ENCODE results near the gene TSGA10. TPM values are rescaled to one million over a fixed set of nuclear protein-coding genes. Genes with fewer than 3 reads are reported as not detected.
A peak's percentile ranks its signal among the peaks of the same experiment; 100 is the strongest.

TSGA10 gene
- total and polyA plus RNA-seq, 2 donors (not counting 3 experiments of a cell fraction or from before 2014, with no cell fraction given): 0.12 to 2.7 TPM

GRCh38 chr2:98985905-98986666 lies 168.7 kb downstream of the TSGA10 start:
- CTCF ChIA-PET: no interaction called here
- TF ChIP-seq MYC (IDR thresholded peaks at IDR 0.05; ENCODE audit: low read depth, low read length) (no peak), EZH2 (IDR thresholded peaks at IDR 0.05; ENCODE audit: borderline replicate concordance, low read depth, low read length, severe bottlenecking) (no peak), CTCF (IDR thresholded peaks at IDR 0.05; ENCODE audit: extremely low read depth in 1 of 2, insufficient read depth in 1 of 2, low read depth in 1 of 2, low read length in 2 of 2) (no peak), GATA2 (IDR thresholded peaks at IDR 0.05; ENCODE audit: insufficient read depth, insufficient read length, low read depth, low read length) (no peak)
- no TSS peak for BruUV-seq (replicated peaks)
- no peaks in the 10 kb centered on the region for H3K9me1 ChIP-seq (replicated peaks; ENCODE audit: control insufficient read depth, extremely low read depth, insufficient read depth, low read length)
- intact Hi-C loops (cut with micrococcal nuclease): no loop called here
- no peak overlapping the region for H3K4me3 ChIP-seq (replicated peaks in 1 of 3; ENCODE audit: insufficient read depth in 1 of 3, low read depth in 1 of 3, low read length in 3 of 3)
- dilution Hi-C loops (cut with MboI; ENCODE audit: extremely low pct_ligation_motif_present, low sequenced_read_pairs): no loop called here
- no peaks in the 10 kb centered on the region for H3K36me3 ChIP-seq (ENCODE audit: control insufficient read depth in 2 of 2, extremely low read depth in 1 of 2, insufficient read depth in 2 of 2, low read length in 2 of 2)
- no peak for FAIRE-seq
- peaks cover 0 to 8% of the 10 kb centered on the region in 2 experiments for H3K27me3 ChIP-seq (ENCODE audit: control insufficient read depth in 2 of 2, insufficient read depth in 2 of 2, low read length in 2 of 2)
- POLR2A ChIA-PET: no interaction called here
- H3K79me2 ChIP-seq (ENCODE audit: control insufficient read depth, insufficient read depth, low read length): no peaks in the 10 kb centered on the region
- no peaks in the 10 kb centered on the region for H4K20me1 ChIP-seq (replicated peaks; ENCODE audit: control insufficient read depth, extremely low read depth, insufficient read depth, low read length)
- no peaks in the 10 kb centered on the region for H3K4me1 ChIP-seq (ENCODE audit: control insufficient read depth, extremely low read depth, insufficient read depth, low read length)
- H3K4me2 ChIP-seq (ENCODE audit: insufficient read depth, low read length): no peak overlapping the region
- H2AFZ ChIP-seq (ENCODE audit: low read depth, low read length): no peak overlapping the region
- peak; percentile 4 for DNase-seq (ENCODE audit: low read depth, low spot score)
- no peak overlapping the region for H3K27ac ChIP-seq (ENCODE audit: insufficient read depth, low read depth, low read length)
- H3K9me3 ChIP-seq (replicated peaks; ENCODE audit: control insufficient read depth, insufficient read depth, low read length): no peaks in the 10 kb centered on the region
- no peak overlapping the region for H3K9ac ChIP-seq (replicated peaks; ENCODE audit: extremely low read depth, insufficient read depth, low read length)

GRCh38 chr2:98975611-98976010 lies 179.1 kb downstream of the TSGA10 start:
- H3K79me2 ChIP-seq (ENCODE audit: control insufficient read depth, insufficient read depth, low read length): no peaks in the 10 kb centered on the region
- H3K4me1 ChIP-seq (ENCODE audit: control insufficient read depth, extremely low read depth, insufficient read depth, low read length): no peaks in the 10 kb centered on the region
- no peaks in the 10 kb centered on the region for H4K20me1 ChIP-seq (replicated peaks; ENCODE audit: control insufficient read depth, extremely low read depth, insufficient read depth, low read length)
- no peak overlapping the region for H3K4me3 ChIP-seq (replicated peaks in 1 of 3; ENCODE audit: insufficient read depth in 1 of 3, low read depth in 1 of 3, low read length in 3 of 3)
- H3K27ac ChIP-seq (ENCODE audit: insufficient read depth, low read depth, low read length): no peak overlapping the region
- intact Hi-C loops (cut with micrococcal nuclease) (no loop called here), dilution Hi-C loops (cut with MboI; ENCODE audit: extremely low pct_ligation_motif_present, low sequenced_read_pairs) (no loop called here)
- no peak overlapping the region for H3K4me2 ChIP-seq (ENCODE audit: insufficient read depth, low read length)
- no peak for TF ChIP-seq JUN (IDR thresholded peaks at IDR 0.05; ENCODE audit: borderline replicate concordance, insufficient read depth, insufficient read length, low read depth)
- TF ChIP-seq EZH2 (IDR thresholded peaks at IDR 0.05; ENCODE audit: borderline replicate concordance, low read depth, low read length, severe bottlenecking): no peak
- TF ChIP-seq POLR2A (IDR thresholded peaks at IDR 0.05; ENCODE audit: low read depth, low read length): no peak
- no peak for TF ChIP-seq MAX (IDR thresholded peaks at IDR 0.05; ENCODE audit: insufficient read depth, insufficient read length)
- no peak for TF ChIP-seq GATA2 (IDR thresholded peaks at IDR 0.05; ENCODE audit: insufficient read depth, insufficient read length, low read depth, low read length)
- no peak for TF ChIP-seq MYC (IDR thresholded peaks at IDR 0.05; ENCODE audit: low read depth, low read length)
- TF ChIP-seq CTCF (IDR thresholded peaks at IDR 0.05; ENCODE audit: extremely low read depth in 1 of 2, insufficient read depth in 1 of 2, low read depth in 1 of 2, low read length in 2 of 2): no peak
- TF ChIP-seq POLR2AphosphoS5 (IDR thresholded peaks at IDR 0.05; ENCODE audit: insufficient read depth, low read depth, low read length): no peak
- TF ChIP-seq FOS (IDR thresholded peaks at IDR 0.05; ENCODE audit: borderline replicate concordance, insufficient read depth, low read length): no peak
- H3K27me3 ChIP-seq (ENCODE audit: control insufficient read depth in 2 of 2, insufficient read depth in 2 of 2, low read length in 2 of 2): no peaks in the 10 kb centered on the region
- ChIA-PET CTCF (no interaction called here), POLR2A (no interaction called here)
- no peak for DNase-seq (ENCODE audit: low read depth, low spot score)
- FAIRE-seq: no peak
- no TSS peak for BruUV-seq (replicated peaks)
- H3K9me3 ChIP-seq (replicated peaks; ENCODE audit: control insufficient read depth, insufficient read depth, low read length): no peaks in the 10 kb centered on the region
- H2AFZ ChIP-seq (ENCODE audit: low read depth, low read length): no peak overlapping the region
- H3K9me1 ChIP-seq (replicated peaks; ENCODE audit: control insufficient read depth, extremely low read depth, insufficient read depth, low read length): no peaks in the 10 kb centered on the region
- H3K36me3 ChIP-seq (ENCODE audit: control insufficient read depth in 2 of 2, extremely low read depth in 1 of 2, insufficient read depth in 2 of 2, low read length in 2 of 2): no peaks in the 10 kb centered on the region
- H3K9ac ChIP-seq (replicated peaks; ENCODE audit: extremely low read depth, insufficient read depth, low read length): no peak overlapping the region

Measured in endothelial cell of umbilical vein (primary cell).